ENCODE results near the gene CBLIF. TPM values are rescaled to one million over a fixed set of nuclear protein-coding genes. Genes with fewer than 3 reads are reported as not detected.

Gene CBLIF
- total and polyA plus RNA-seq, 2 of the 8 experiments (the other 6 are each of a cell fraction or from before 2014, with no cell fraction given) = not detected

DNA sequence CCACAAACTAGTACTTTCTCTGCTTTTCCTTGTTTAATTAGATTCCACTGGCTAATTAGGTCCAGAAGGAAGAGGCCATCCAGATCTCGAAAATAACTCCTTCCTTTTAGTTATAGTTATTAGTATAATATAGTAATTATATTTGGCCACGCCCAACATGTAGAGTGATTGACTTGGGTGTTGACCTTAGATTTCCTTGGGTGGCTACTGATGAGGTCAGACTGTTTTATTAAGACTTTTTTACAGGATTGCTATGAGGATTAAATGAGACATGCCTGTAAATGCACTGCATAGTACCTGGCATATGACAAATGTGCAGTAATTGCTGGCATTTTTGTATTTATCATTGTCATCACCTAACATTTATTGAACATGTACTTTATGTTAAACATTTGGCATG lies 63.2 kb downstream of the CBLIF start (continued):
- TF ChIP-seq, protein P1, sequence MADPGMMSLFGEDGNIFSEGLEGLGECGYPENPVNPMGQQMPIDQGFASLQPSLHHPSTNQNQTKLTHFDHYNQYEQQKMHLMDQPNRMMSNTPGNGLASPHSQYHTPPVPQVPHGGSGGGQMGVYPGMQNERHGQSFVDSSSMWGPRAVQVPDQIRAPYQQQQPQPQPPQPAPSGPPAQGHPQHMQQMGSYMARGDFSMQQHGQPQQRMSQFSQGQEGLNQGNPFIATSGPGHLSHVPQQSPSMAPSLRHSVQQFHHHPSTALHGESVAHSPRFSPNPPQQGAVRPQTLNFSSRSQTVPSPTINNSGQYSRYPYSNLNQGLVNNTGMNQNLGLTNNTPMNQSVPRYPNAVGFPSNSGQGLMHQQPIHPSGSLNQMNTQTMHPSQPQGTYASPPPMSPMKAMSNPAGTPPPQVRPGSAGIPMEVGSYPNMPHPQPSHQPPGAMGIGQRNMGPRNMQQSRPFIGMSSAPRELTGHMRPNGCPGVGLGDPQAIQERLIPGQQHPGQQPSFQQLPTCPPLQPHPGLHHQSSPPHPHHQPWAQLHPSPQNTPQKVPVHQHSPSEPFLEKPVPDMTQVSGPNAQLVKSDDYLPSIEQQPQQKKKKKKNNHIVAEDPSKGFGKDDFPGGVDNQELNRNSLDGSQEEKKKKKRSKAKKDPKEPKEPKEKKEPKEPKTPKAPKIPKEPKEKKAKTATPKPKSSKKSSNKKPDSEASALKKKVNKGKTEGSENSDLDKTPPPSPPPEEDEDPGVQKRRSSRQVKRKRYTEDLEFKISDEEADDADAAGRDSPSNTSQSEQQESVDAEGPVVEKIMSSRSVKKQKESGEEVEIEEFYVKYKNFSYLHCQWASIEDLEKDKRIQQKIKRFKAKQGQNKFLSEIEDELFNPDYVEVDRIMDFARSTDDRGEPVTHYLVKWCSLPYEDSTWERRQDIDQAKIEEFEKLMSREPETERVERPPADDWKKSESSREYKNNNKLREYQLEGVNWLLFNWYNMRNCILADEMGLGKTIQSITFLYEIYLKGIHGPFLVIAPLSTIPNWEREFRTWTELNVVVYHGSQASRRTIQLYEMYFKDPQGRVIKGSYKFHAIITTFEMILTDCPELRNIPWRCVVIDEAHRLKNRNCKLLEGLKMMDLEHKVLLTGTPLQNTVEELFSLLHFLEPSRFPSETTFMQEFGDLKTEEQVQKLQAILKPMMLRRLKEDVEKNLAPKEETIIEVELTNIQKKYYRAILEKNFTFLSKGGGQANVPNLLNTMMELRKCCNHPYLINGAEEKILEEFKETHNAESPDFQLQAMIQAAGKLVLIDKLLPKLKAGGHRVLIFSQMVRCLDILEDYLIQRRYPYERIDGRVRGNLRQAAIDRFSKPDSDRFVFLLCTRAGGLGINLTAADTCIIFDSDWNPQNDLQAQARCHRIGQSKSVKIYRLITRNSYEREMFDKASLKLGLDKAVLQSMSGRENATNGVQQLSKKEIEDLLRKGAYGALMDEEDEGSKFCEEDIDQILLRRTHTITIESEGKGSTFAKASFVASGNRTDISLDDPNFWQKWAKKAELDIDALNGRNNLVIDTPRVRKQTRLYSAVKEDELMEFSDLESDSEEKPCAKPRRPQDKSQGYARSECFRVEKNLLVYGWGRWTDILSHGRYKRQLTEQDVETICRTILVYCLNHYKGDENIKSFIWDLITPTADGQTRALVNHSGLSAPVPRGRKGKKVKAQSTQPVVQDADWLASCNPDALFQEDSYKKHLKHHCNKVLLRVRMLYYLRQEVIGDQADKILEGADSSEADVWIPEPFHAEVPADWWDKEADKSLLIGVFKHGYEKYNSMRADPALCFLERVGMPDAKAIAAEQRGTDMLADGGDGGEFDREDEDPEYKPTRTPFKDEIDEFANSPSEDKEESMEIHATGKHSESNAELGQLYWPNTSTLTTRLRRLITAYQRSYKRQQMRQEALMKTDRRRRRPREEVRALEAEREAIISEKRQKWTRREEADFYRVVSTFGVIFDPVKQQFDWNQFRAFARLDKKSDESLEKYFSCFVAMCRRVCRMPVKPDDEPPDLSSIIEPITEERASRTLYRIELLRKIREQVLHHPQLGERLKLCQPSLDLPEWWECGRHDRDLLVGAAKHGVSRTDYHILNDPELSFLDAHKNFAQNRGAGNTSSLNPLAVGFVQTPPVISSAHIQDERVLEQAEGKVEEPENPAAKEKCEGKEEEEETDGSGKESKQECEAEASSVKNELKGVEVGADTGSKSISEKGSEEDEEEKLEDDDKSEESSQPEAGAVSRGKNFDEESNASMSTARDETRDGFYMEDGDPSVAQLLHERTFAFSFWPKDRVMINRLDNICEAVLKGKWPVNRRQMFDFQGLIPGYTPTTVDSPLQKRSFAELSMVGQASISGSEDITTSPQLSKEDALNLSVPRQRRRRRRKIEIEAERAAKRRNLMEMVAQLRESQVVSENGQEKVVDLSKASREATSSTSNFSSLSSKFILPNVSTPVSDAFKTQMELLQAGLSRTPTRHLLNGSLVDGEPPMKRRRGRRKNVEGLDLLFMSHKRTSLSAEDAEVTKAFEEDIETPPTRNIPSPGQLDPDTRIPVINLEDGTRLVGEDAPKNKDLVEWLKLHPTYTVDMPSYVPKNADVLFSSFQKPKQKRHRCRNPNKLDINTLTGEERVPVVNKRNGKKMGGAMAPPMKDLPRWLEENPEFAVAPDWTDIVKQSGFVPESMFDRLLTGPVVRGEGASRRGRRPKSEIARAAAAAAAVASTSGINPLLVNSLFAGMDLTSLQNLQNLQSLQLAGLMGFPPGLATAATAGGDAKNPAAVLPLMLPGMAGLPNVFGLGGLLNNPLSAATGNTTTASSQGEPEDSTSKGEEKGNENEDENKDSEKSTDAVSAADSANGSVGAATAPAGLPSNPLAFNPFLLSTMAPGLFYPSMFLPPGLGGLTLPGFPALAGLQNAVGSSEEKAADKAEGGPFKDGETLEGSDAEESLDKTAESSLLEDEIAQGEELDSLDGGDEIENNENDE (IDR thresholded peaks at IDR 0.05; ENCODE audit: insufficient replicate concordance, low read length) = no peak
- TF ChIP-seq MAFK (IDR thresholded peaks at IDR 0.05; ENCODE audit: low read depth, low read length) = no peak
- TF ChIP-seq PHF8 (conservative IDR thresholded peaks at IDR 0.05; ENCODE audit: low read depth, low read length) = no peak

Measured in H1 (cell line).